ENCODE results near the gene MINPP1. TPM values are rescaled to one million over a fixed set of nuclear protein-coding genes. Genes with fewer than 3 reads are reported as not detected.

Gene MINPP1
- total and polyA plus RNA-seq, 2 experiments from 2014 or later: 21.7 to 24.0 TPM

GRCh38 chr10:87545783-87546182, 41.1 kb downstream of the MINPP1 start:
- peaks cover 3% of the 10 kb centered on the region for H3K36me3 ChIP-seq
- no peak for DNase-seq (ENCODE audit: low read depth in 1 of 2, low spot score in 1 of 2)
- H3K4me1 ChIP-seq (ENCODE audit: low read depth): peaks cover 6% of the 10 kb centered on the region
- H3K27me3 ChIP-seq: no peaks in the 10 kb centered on the region
- H3K4me3 ChIP-seq: no peak overlapping the region
- no peaks in the 10 kb centered on the region for H3K9me3 ChIP-seq (ENCODE audit: low read depth)
- no peak overlapping the region for H3K27ac ChIP-seq
- TF ChIP-seq CTCF (IDR thresholded peaks at IDR 0.05; ENCODE audit: low read depth, low read length): no peak

GRCh38 chr10:87546210-87546609, 41.5 kb downstream of the MINPP1 start:
- TF ChIP-seq CTCF (IDR thresholded peaks at IDR 0.05; ENCODE audit: low read depth, low read length): no peak
- Histone ChIP-seq H3K27me3 (no peaks in the 10 kb centered on the region), H3K4me3 (no peak overlapping the region), H3K9me3 (ENCODE audit: low read depth) (no peaks in the 10 kb centered on the region), H3K4me1 (ENCODE audit: low read depth) (peaks cover 10% of the 10 kb centered on the region), H3K36me3 (no peaks in the 10 kb centered on the region), H3K27ac (no peak overlapping the region)
- peak in 1 of 2 donors; percentile 51 for DNase-seq (ENCODE audit: low read depth in 1 of 2, low spot score in 1 of 2)

- Histone ChIP-seq H3K9me3 (ENCODE audit: low read depth) (no peaks in the 10 kb centered on the region), H3K27ac (no peak overlapping the region), H3K27me3 (no peaks in the 10 kb centered on the region), H3K36me3 (peaks cover 2% of the 10 kb centered on the region), H3K4me1 (ENCODE audit: low read depth) (peaks cover 12% of the 10 kb centered on the region), H3K4me3 (no peak overlapping the region)
- peak in 1 of 2 donors; percentile 58 for DNase-seq (ENCODE audit: low read depth in 1 of 2, low spot score in 1 of 2)
- no peak for TF ChIP-seq CTCF (IDR thresholded peaks at IDR 0.05; ENCODE audit: low read depth, low read length)
Observed at GRCh38 chr10:87546971-87547413, 42.3 kb downstream of the MINPP1 start.

GRCh38 chr10:87547734-87548311, 43.1 kb downstream of the MINPP1 start:
- H3K4me3 ChIP-seq: no peak overlapping the region
- H3K4me1 ChIP-seq (ENCODE audit: low read depth): peaks cover 12% of the 10 kb centered on the region
- TF ChIP-seq CTCF (IDR thresholded peaks at IDR 0.05; ENCODE audit: low read depth, low read length): no peak
- H3K27ac ChIP-seq: no peak overlapping the region
- DNase-seq (ENCODE audit: low read depth in 1 of 2, low spot score in 1 of 2): peak in 1 of 2 donors; percentile 84
- no peaks in the 10 kb centered on the region for H3K27me3 ChIP-seq
- H3K9me3 ChIP-seq (ENCODE audit: low read depth): no peaks in the 10 kb centered on the region
- peaks cover 10% of the 10 kb centered on the region for H3K36me3 ChIP-seq

- peak overlapping the region; percentile 85 for H3K27ac ChIP-seq
- DNase-seq (ENCODE audit: low read depth in 1 of 2, low spot score in 1 of 2): peak; percentile 34 to 43
- H3K4me1 ChIP-seq (ENCODE audit: low read depth): peaks cover 12% of the 10 kb centered on the region
- H3K4me3 ChIP-seq: no peak overlapping the region
- no peak for TF ChIP-seq CTCF (IDR thresholded peaks at IDR 0.05; ENCODE audit: low read depth, low read length)
- H3K27me3 ChIP-seq: no peaks in the 10 kb centered on the region
- H3K9me3 ChIP-seq (ENCODE audit: low read depth): no peaks in the 10 kb centered on the region
- H3K36me3 ChIP-seq: peaks cover 13% of the 10 kb centered on the region
Observed at GRCh38 chr10:87550741-87551140, 46.0 kb downstream of the MINPP1 start.

Data from cardiac muscle cell (in vitro differentiated cells and primary cell).